ENCODE results near the gene CD3D. TPM values are rescaled to one million over a fixed set of nuclear protein-coding genes. Genes with fewer than 3 reads are reported as not detected.
"Not testable (repeated sequence)": the region's sequence is repeated elsewhere in the genome, so short reads cannot be mapped to it uniquely, and the experiment has no call there.

CD3D gene
- total RNA-seq, 1 donor from 2014 or later: 13.8 TPM

DNA sequence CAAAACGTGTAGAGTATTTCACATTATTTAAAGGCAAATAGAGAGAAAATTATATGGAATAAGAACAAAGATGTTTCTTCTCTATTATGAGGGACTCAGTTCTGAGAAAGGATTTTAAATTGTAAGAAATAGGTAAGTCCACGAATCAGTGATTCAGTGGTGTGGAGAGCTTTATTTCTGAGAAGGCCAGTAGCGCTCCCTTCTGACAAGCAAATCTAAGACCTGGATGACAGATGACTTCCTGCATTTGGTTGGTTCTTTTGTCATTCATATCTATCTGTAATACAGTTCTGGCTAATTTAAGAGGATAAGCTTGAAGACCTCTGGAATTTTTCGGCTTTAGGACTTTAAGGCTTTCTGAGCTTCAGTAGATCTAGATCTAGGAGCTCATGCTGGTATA is 31.0 kb downstream of the CD3D start:
- H3K4me3 ChIP-seq: no peak overlapping the region

DNA sequence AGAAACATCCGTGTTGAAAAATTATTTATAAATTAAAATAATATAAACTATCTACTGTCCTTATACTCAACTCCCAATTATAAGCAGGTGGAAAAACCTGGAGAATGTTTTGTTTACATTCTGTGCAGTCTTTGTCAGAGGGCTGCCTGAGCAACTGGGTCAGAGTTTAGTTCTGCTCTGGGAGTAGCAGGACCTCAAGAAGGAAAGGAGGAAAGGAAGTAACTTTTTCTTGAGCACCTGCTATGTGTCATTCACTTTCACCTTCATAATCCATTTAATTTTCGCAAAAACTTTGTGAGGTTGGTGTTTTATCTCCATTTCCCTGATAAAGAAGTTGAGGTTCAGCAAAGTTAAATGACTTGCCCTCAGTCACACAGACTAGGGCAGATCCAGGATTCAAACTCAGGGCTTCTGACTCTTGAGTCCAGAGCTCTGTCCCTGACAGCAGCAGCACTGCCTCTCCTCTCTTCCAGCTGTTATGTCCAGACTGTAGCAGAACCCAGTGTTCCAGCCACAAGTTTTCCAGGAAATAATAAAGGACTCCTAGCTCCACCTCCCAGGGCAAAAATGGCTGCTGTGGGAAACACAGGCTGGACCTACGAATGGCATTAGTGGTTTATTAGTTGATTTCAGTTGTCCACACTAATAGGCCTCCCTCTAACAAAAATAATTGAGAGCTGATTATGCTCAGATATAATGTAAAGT is 31.6 kb downstream of the CD3D start:
- TF ChIP-seq POLR2AphosphoS5 (IDR thresholded peaks at IDR 0.05; ENCODE audit: insufficient read depth in 1 of 2, low read depth in 1 of 2) (no peak), POLR2A (IDR thresholded peaks at IDR 0.05) (no peak), CTCF (IDR thresholded peaks at IDR 0.05) (no peak)
- Histone ChIP-seq H3K4me1 (peaks cover 9% of the 10 kb centered on the region), H3K9me3 (no peaks in the 10 kb centered on the region), H3K27ac (no peak overlapping the region), H3K36me3 (no peaks in the 10 kb centered on the region), H3K4me3 (no peak overlapping the region), H3K27me3 (no peaks in the 10 kb centered on the region)
- intact Hi-C loops (cut with DNase I): no loop called here
- DNase-seq (ENCODE audit: extremely low spot score in 2 of 2): no peak

More for the DNA sequence above, 31.0 kb downstream of the CD3D start:
- H3K27ac ChIP-seq: no peak overlapping the region
- peaks cover 15% of the 10 kb centered on the region for H3K4me1 ChIP-seq
- H3K27me3 ChIP-seq: no peaks in the 10 kb centered on the region
- H3K36me3 ChIP-seq: no peaks in the 10 kb centered on the region
- no peak for DNase-seq (ENCODE audit: extremely low spot score in 2 of 2)
- no peak for TF ChIP-seq POLR2AphosphoS5 (IDR thresholded peaks at IDR 0.05; ENCODE audit: insufficient read depth in 1 of 2, low read depth in 1 of 2)
- no peak for TF ChIP-seq CTCF (IDR thresholded peaks at IDR 0.05)
- no peak for TF ChIP-seq POLR2A (IDR thresholded peaks at IDR 0.05)
- intact Hi-C loops (cut with DNase I): no loop called here
- no peaks in the 10 kb centered on the region for H3K9me3 ChIP-seq

GRCh38 chr11:118310271-118310670 is 32.2 kb downstream of the CD3D start:
- Histone ChIP-seq H3K4me3 (no peak overlapping the region), H3K27ac (no peak overlapping the region), H3K27me3 (no peaks in the 10 kb centered on the region), H3K9me3 (no peaks in the 10 kb centered on the region), H3K4me1 (peaks cover 3% of the 10 kb centered on the region), H3K36me3 (no peaks in the 10 kb centered on the region)
- no peak for DNase-seq (ENCODE audit: extremely low spot score in 2 of 2)
- intact Hi-C loops (cut with DNase I): no loop called here
- TF ChIP-seq POLR2AphosphoS5 (IDR thresholded peaks at IDR 0.05; ENCODE audit: insufficient read depth in 1 of 2, low read depth in 1 of 2) (no peak), CTCF (IDR thresholded peaks at IDR 0.05) (no peak), POLR2A (IDR thresholded peaks at IDR 0.05) (no peak)

GRCh38 chr11:118308995-118309528 is 33.4 kb downstream of the CD3D start:
- H3K4me1 ChIP-seq; H3K27ac ChIP-seq; DNase-seq (ENCODE audit: extremely low spot score in 2 of 2); H3K9me3 ChIP-seq; intact Hi-C loops (cut with DNase I); H3K36me3 ChIP-seq; H3K4me3 ChIP-seq; H3K27me3 ChIP-seq: not testable (repeated sequence)

DNA sequence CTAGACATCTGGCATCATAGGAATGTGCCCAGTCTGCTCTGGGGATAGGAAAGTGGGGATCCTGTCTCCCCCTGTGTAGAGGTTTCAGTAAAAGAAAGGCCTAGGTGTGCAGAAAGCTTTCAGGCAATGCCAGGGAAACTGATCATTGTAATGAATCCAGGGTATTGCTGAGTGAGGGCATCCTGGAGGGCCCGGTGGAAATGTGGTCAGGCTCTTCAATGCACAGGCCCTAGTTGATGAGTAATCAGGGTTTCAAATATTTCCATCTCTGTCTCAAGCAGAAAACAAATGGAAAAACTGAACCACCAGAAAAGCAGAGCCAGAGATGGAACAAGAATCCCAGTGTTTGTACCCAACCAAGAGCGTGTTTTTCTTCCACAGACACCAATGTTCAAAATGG is 35.9 kb downstream of the CD3D start:
- intact Hi-C loops (cut with DNase I): no loop called here
- Histone ChIP-seq H3K27ac (no peak overlapping the region), H3K27me3 (no peaks in the 10 kb centered on the region), H3K4me1 (no peaks in the 10 kb centered on the region), H3K4me3 (no peak overlapping the region), H3K36me3 (no peaks in the 10 kb centered on the region), H3K9me3 (no peaks in the 10 kb centered on the region)
- DNase-seq (ENCODE audit: extremely low spot score in 2 of 2): no peak
- no peak for TF ChIP-seq POLR2AphosphoS5 (IDR thresholded peaks at IDR 0.05; ENCODE audit: insufficient read depth in 1 of 2, low read depth in 1 of 2)
- no peak for TF ChIP-seq POLR2A (IDR thresholded peaks at IDR 0.05)
- TF ChIP-seq CTCF (IDR thresholded peaks at IDR 0.05): no peak
